Trophoblast cell (in vitro differentiated cells and primary cell): ENCODE results near the gene LDLRAD3.
A peak's percentile ranks its signal among the peaks of the same experiment; 100 is the strongest.

ENCODE experiments used
- DNase-seq, 2 donors: peaks; one replicate each; pipeline ENCODE4 v3.0.0-alpha.2; 2016
- H2AFZ ChIP-seq: 2 replicates; pipeline ENCODE4 v1.6.1; 2013; ENCODE audit warnings: low read length, moderate library complexity, mild to moderate bottlenecking; ENCODE audit not compliant: insufficient read depth, poor library complexity
- H2AK5ac ChIP-seq: 2 replicates; pipeline ENCODE4 v1.6.1; 2013; ENCODE audit warnings: mild to moderate bottlenecking, low read length
- H2BK120ac ChIP-seq: 2 replicates; pipeline ENCODE4 v1.6.1; 2013; ENCODE audit warnings: low read length, mild to moderate bottlenecking, moderate library complexity; ENCODE audit not compliant: insufficient read depth, poor library complexity
- H2BK12ac ChIP-seq: 2 replicates; pipeline ENCODE4 v1.6.1; 2013; ENCODE audit warnings: mild to moderate bottlenecking, low read length, moderate library complexity
- H2BK5ac ChIP-seq: 2 replicates; pipeline ENCODE4 v1.6.1; 2013; ENCODE audit warnings: low read length, low read depth, moderate library complexity, mild to moderate bottlenecking; ENCODE audit not compliant: poor library complexity
- H3K14ac ChIP-seq: 2 replicates; pipeline ENCODE4 v1.6.1; 2013; ENCODE audit warnings: mild to moderate bottlenecking, low read length
- H3K18ac ChIP-seq: 2 replicates; pipeline ENCODE4 v1.6.1; 2013; ENCODE audit warnings: mild to moderate bottlenecking, low read length
- H3K23ac ChIP-seq: 2 replicates; pipeline ENCODE4 v1.6.1; 2013; ENCODE audit warnings: low read length
- H3K27ac ChIP-seq: 2 replicates; pipeline ENCODE4 v1.5.1; 2013; ENCODE audit warnings: low read depth, mild to moderate bottlenecking, inconsistent platforms, low read length, moderate library complexity
- H3K27me3 ChIP-seq: 2 replicates; pipeline ENCODE4 v1.6.1; 2013; ENCODE audit warnings: inconsistent platforms, mild to moderate bottlenecking, low read length, moderate library complexity; ENCODE audit not compliant: insufficient read depth
- H3K36me3 ChIP-seq, 2 experiments: 1 replicate in 1 of 2; 2 replicates in 1 of 2; pipeline ENCODE4 v1.6.1; 2013; ENCODE audit warnings: low read length in 2 of 2, mild to moderate bottlenecking in 2 of 2, moderate library complexity in 1 of 2; ENCODE audit not compliant: insufficient read depth in 2 of 2, control insufficient read depth in 1 of 2
- H3K4ac ChIP-seq: 2 replicates; pipeline ENCODE4 v1.6.1; 2013; ENCODE audit warnings: low read depth, mild to moderate bottlenecking, low read length, moderate library complexity
- H3K4me1 ChIP-seq, 2 experiments: 1 replicate in 1 of 2; 2 replicates in 1 of 2; pipeline ENCODE4 v1.6.1; 2013; ENCODE audit warnings: low read length in 2 of 2, mild to moderate bottlenecking in 2 of 2, moderate library complexity in 1 of 2; ENCODE audit not compliant: insufficient read depth in 2 of 2, control insufficient read depth in 1 of 2
- H3K4me2 ChIP-seq: 2 replicates; pipeline ENCODE4 v1.6.1; 2013; ENCODE audit warnings: inconsistent platforms, mild to moderate bottlenecking, low read length, moderate library complexity
- H3K4me3 ChIP-seq: 2 replicates; pipeline ENCODE4 v1.5.1; 2013; ENCODE audit warnings: mild to moderate bottlenecking, low read depth, low read length, inconsistent platforms
- H3K79me1 ChIP-seq: one replicate; pipeline ENCODE4 v1.6.1; 2013; ENCODE audit warnings: low read length
- H3K79me2 ChIP-seq: 2 replicates; pipeline ENCODE4 v1.6.1; 2013; ENCODE audit warnings: low read length, mild to moderate bottlenecking; ENCODE audit not compliant: control insufficient read depth, insufficient read depth, poor library complexity
- H3K9ac ChIP-seq: 2 replicates; pipeline ENCODE4 v1.6.1; 2013; ENCODE audit warnings: mild to moderate bottlenecking, low read length
- H3K9me3 ChIP-seq: 2 replicates; pipeline ENCODE4 v1.6.1; 2013; ENCODE audit warnings: low read depth, mild to moderate bottlenecking, control low read depth, inconsistent platforms, low read length; ENCODE audit not compliant: insufficient read depth
- H4K12ac ChIP-seq: 2 replicates; pipeline ENCODE4 v1.6.1; 2013; ENCODE audit warnings: low read depth, mild to moderate bottlenecking, low read length, moderate library complexity
- H4K8ac ChIP-seq: 2 replicates; pipeline ENCODE4 v1.6.1; 2013; ENCODE audit warnings: low read depth, mild to moderate bottlenecking, low read length, moderate library complexity
- H4K91ac ChIP-seq: one replicate; pipeline ENCODE4 v1.6.1; 2013; ENCODE audit warnings: low read depth, mild to moderate bottlenecking, low read length, moderate library complexity
- WGBS: extraction: QIAGEN DNeasy Blood & Tissue Kit; methylation state at CpG from one replicate; pipeline ENCODE4 v1.1.7; 2013; ENCODE audit warnings: missing lambda C conversion rate; ENCODE audit not compliant: insufficient read length, insufficient coverage; ENCODE audit errors: extremely low coverage; 5-methylcytosine and 5-hydroxymethylcytosine counted together

The LDLRAD3 gene

DNA sequence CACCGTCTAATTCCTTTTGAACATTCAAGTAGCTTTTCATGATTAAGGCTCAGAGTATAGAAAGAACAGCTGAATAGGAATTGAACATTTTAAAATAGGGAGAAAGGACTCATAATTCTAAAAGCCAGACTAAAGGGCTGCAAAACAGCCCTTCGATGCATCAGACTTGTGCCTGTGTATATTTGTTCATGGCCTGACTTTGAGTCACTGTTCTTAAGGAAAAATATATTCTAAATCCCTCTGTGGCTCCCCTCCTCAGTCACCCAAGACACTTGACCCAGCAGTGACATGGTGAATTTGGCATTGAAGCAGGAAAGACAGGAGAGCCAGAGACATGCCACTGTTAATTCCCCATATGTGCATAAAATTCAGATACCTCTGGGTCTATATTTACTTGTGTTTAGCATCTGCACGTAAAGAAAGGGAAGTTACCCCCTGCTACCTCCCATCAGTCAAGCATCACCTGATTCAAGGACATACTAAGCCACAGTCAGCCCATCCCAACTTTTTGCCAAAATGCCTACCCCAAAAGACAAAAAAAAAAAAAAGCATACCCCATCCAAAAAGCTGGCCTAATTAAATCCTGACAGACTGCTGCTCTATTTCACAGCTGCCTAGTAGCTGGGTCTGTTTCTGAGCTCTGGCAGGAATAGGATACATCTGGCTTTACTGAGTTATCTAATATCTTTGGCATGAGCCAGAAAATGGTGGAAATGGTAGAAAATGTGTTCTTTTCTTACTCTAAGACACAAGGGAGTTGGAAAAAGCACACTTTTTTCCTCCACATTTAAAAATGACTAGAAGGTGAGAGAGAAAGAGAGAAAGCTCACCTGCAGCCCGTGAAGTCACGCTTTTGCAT lies 251.9 kb downstream of the LDLRAD3 start:
- Histone ChIP-seq H3K18ac (no peak overlapping the region), H3K23ac (no peak overlapping the region), H2BK120ac (no peak overlapping the region), H3K27me3 (no peaks in the 10 kb centered on the region), H4K8ac (no peak overlapping the region), H3K4ac (no peak overlapping the region), H2AFZ (no peak overlapping the region), H3K79me2 (no peaks in the 10 kb centered on the region), H3K14ac (no peak overlapping the region), H3K4me2 (no peak overlapping the region), H2BK5ac (no peak overlapping the region), H4K91ac (no peak overlapping the region), H3K79me1 (no peaks in the 10 kb centered on the region), H3K27ac (peak overlapping the region; percentile 36), H2AK5ac (no peak overlapping the region), H3K9ac (no peak overlapping the region), H2BK12ac (no peak overlapping the region), H3K4me1 (peaks cover 4 to 7% of the 10 kb centered on the region in 2 experiments), H3K4me3 (no peak overlapping the region), H3K9me3 (no peaks in the 10 kb centered on the region), H3K36me3 (peaks cover 2 to 3% of the 10 kb centered on the region in 2 experiments), H4K12ac (no peak overlapping the region)
- WGBS, result no CpG with 5 or more reads among the region's 5 CpGs
- DNase-seq, result no peak

DNA sequence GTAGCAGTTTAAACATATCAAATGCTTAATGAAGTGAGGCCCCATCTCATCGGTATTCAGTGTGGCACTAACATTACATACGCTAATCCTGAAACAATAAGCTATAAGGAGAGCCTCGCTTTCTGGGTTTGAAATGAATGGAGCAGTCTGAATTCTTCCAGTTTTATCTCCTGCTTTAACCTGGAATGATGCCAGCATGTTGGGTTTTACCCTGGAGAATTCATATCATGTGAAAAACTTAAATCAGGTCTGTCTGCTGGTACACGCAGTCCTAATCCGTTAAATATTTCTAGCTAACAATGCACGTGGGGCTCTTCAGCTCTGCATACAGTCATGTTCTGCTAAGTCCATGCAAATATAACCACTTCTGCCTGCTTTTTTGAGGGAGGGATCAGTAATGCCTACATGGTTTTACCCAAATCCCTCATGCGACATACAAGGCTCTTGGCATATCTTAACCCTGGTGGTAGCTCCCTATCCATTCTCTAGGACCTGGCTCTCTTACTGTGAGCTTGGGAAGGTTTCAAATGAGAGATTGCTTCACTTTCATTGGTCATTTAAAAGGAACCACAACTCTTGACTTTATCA lies 252.6 kb downstream of the LDLRAD3 start:
- no peak overlapping the region for H3K18ac ChIP-seq
- no peaks in the 10 kb centered on the region for H3K79me1 ChIP-seq
- H2AK5ac ChIP-seq, result no peak overlapping the region
- no peak overlapping the region for H3K14ac ChIP-seq
- H3K79me2 ChIP-seq, result no peaks in the 10 kb centered on the region
- peak; percentile 19 to 74 for DNase-seq
- H4K91ac ChIP-seq, result no peak overlapping the region
- H2AFZ ChIP-seq, result no peak overlapping the region
- H3K9ac ChIP-seq, result no peak overlapping the region
- no peak overlapping the region for H3K4ac ChIP-seq
- no peaks in the 10 kb centered on the region for H3K27me3 ChIP-seq
- no peak overlapping the region for H3K23ac ChIP-seq
- H3K4me2 ChIP-seq, result no peak overlapping the region
- peaks cover 4 to 7% of the 10 kb centered on the region in 2 experiments for H3K4me1 ChIP-seq
- H3K9me3 ChIP-seq, result no peaks in the 10 kb centered on the region
- H3K27ac ChIP-seq, result peak overlapping the region; percentile 36
- H4K8ac ChIP-seq, result no peak overlapping the region
- no peak overlapping the region for H2BK120ac ChIP-seq
- H3K4me3 ChIP-seq, result no peak overlapping the region
- H2BK5ac ChIP-seq, result no peak overlapping the region
- H2BK12ac ChIP-seq, result no peak overlapping the region
- H3K36me3 ChIP-seq, result peaks cover 2 to 3% of the 10 kb centered on the region in 2 experiments
- no CpG with 5 or more reads among the region's 7 CpGs for WGBS
- H4K12ac ChIP-seq, result no peak overlapping the region

DNA sequence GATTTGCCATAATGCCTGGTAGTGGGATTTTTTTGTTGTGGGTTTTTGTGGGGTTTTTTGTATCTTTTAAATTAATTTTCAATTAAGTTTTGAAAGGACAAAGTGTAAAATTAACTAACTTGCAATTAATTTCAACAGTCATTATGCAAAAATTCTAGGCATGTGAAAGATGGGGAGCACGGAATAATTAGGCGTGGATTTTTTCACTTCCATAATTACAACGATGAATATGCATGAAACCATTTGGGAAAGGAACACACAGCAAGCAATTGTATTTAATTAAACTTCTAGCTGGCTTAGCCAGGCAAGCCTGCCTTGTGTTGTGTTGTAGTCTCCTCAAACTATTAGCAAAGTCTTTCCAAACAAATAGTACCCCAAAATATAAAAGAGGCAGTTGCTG lies 257.5 kb downstream of the LDLRAD3 start:
- Histone ChIP-seq H3K4me1 (peaks cover 2 to 11% of the 10 kb centered on the region in 2 experiments), H3K14ac (no peak overlapping the region), H2AK5ac (no peak overlapping the region), H3K9me3 (no peaks in the 10 kb centered on the region), H4K12ac (no peak overlapping the region), H4K91ac (no peak overlapping the region), H3K27me3 (no peaks in the 10 kb centered on the region), H2AFZ (no peak overlapping the region), H3K9ac (no peak overlapping the region), H3K27ac (no peak overlapping the region), H3K79me2 (no peaks in the 10 kb centered on the region), H3K4ac (no peak overlapping the region), H2BK12ac (no peak overlapping the region), H3K23ac (no peak overlapping the region), H3K4me3 (no peak overlapping the region), H4K8ac (no peak overlapping the region), H2BK120ac (no peak overlapping the region), H3K18ac (no peak overlapping the region), H3K79me1 (no peaks in the 10 kb centered on the region), H2BK5ac (no peak overlapping the region), H3K36me3 (peaks cover 2 to 3% of the 10 kb centered on the region in 2 experiments), H3K4me2 (no peak overlapping the region)
- no peak for DNase-seq
- WGBS, result no CpG with 5 or more reads among the region's 3 CpGs

DNA sequence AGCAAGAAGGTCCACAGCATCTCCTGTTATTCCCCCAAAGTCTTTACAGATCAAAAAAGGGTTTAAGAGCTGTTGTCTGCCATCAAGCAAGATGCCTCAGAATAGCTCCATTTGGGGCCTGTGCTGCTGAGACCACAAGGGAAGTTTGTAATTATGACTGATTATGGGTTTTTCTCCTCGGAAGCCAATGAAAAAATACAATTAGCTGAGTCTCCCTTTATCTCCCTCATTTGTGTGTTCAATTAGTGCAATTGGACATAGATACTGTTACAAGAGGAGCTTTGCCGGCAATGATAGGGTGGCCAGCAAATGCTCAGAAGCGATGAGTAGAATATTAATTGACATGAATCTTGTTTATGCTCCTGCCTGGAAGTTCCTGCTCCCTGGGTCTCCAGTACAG lies 261.7 kb downstream of the LDLRAD3 start:
- peaks cover 0 to 8% of the 10 kb centered on the region in 2 experiments for H3K4me1 ChIP-seq
- H4K91ac ChIP-seq, result no peak overlapping the region
- no peak overlapping the region for H3K14ac ChIP-seq
- H2BK5ac ChIP-seq, result no peak overlapping the region
- no peak overlapping the region for H4K8ac ChIP-seq
- no peak overlapping the region for H3K9ac ChIP-seq
- H2BK120ac ChIP-seq, result no peak overlapping the region
- no peak overlapping the region for H2AFZ ChIP-seq
- H3K4me2 ChIP-seq, result no peak overlapping the region
- H3K23ac ChIP-seq, result no peak overlapping the region
- H3K79me2 ChIP-seq, result no peaks in the 10 kb centered on the region
- no CpG with 5 or more reads among the region's 3 CpGs for WGBS
- no peaks in the 10 kb centered on the region for H3K79me1 ChIP-seq
- no peaks in the 10 kb centered on the region for H3K36me3 ChIP-seq
- no peaks in the 10 kb centered on the region for H3K9me3 ChIP-seq
- H3K4me3 ChIP-seq, result no peak overlapping the region
- H3K27ac ChIP-seq, result no peak overlapping the region
- DNase-seq, result no peak
- no peak overlapping the region for H4K12ac ChIP-seq
- no peak overlapping the region for H3K4ac ChIP-seq
- no peak overlapping the region for H2AK5ac ChIP-seq
- no peaks in the 10 kb centered on the region for H3K27me3 ChIP-seq
- no peak overlapping the region for H3K18ac ChIP-seq
- no peak overlapping the region for H2BK12ac ChIP-seq
